Sigmoid colon (tissue), 7 donors: Measurements from ENCODE around the gene MXRA8. TPM values are rescaled to one million over a fixed set of nuclear protein-coding genes. Genes with fewer than 3 reads are reported as not detected.
"Not testable (repeated sequence)": the region's sequence is repeated elsewhere in the genome, so short reads cannot be mapped to it uniquely, and the experiment has no call there.

Experiments used
- DNase-seq: peaks from one replicate; pipeline ENCODE4 v3.0.0-alpha.2; 2019
- H3K27ac ChIP-seq, 4 donors: fragments of 200-600 bp; sonication (generic); one replicate each; pipeline ENCODE4 v1.5.1; 2016 to 2019; ENCODE audit warnings: mild to moderate bottlenecking in 1 of 4
- H3K27me3 ChIP-seq, 3 donors: fragments of 200-600 bp; sonication (generic); one replicate each; pipeline ENCODE4 v1.5.1; 2019; ENCODE audit warnings: mild to moderate bottlenecking in 1 of 3
- H3K36me3 ChIP-seq, 4 donors: fragments of 200-600 bp; sonication (generic); one replicate each; pipeline ENCODE4 v1.5.1; 2016 to 2019
- H3K4me1 ChIP-seq, 4 donors: fragments of 200-600 bp; sonication (generic); one replicate each; pipeline ENCODE4 v1.5.1; 2017 to 2019
- H3K4me3 ChIP-seq, 4 donors: fragments of 200-600 bp; sonication (generic); one replicate each; pipeline ENCODE4 v1.5.1; 2017 to 2019; ENCODE audit warnings: mild to moderate bottlenecking in 2 of 4, moderate library complexity in 1 of 4
- H3K9me3 ChIP-seq, 4 donors: fragments of 200-600 bp in 3 of 4; sonication (generic) in 3 of 4; one replicate each; pipeline versions ENCODE4 v1.5.1 to v1.6.1; 2013 to 2019
- EP300 ChIP-seq, 4 donors: sonication (generic); formaldehyde crosslinking; IDR thresholded peaks; one replicate each; pipeline ENCODE4 v1.6.1; 2017; ENCODE audit warnings: antibody characterized with exemption in 4 of 4
- POLR2A ChIP-seq, 2 donors: fragments of 450-650 bp; IDR thresholded peaks; one replicate each; pipeline ENCODE4 v1.6.1; 2016; ENCODE audit warnings: antibody characterized with exemption in 2 of 2, mild to moderate bottlenecking in 2 of 2, moderate library complexity in 2 of 2
- POLR2AphosphoS5 ChIP-seq, 4 donors: sonication (generic); formaldehyde crosslinking; IDR thresholded peaks; one replicate each; pipeline ENCODE4 v1.6.1; 2017; ENCODE audit warnings: antibody characterized with exemption in 4 of 4
- WGBS, 2 donors: extraction: QIAGEN DNeasy Blood & Tissue Kit; methylation state at CpG; one replicate each; pipeline ENCODE4 v1.1.7; 2013; 5-methylcytosine and 5-hydroxymethylcytosine counted together
- intact Hi-C: fragments of 100-400 bp; cut with DNase I; formaldehyde crosslinking; loops from one replicate; pipeline ENCODE4 v1.15.1; 2023
- polyA plus RNA-seq, 3 donors: library from polyadenylated mRNA; stranded (reverse); fragments of 200-250 nt; gene quantifications; one replicate each; pipeline ENCODE4 v1.2.3, GENCODE V29; 2013
- total RNA-seq, 4 donors: library from RNA; depleted of rRNA; stranded (reverse); fragments of >200 nt; gene quantifications; one replicate each; pipeline ENCODE4 v1.1.0, GENCODE V29; 2016
- TF ChIP-seq, protein P1 (sequence below), 4 experiments: fragments of 450-650 bp in 3 of 4; fragments of 200-600 bp in 1 of 4; IDR thresholded peaks; one replicate each; pipeline ENCODE4 v1.5.1; 2016 to 2019; ENCODE audit warnings: antibody characterized with exemption in 4 of 4, mild to moderate bottlenecking in 3 of 4, moderate library complexity in 2 of 4
- donor health status: healthy with polysubstance abuse.
- donor health status: Bipolar disorder and iron deficiency.
- donor health status: healthy.

The MXRA8 gene
- total and polyA plus RNA-seq, 7 donors = 2.8 to 234 (median 78.8) TPM

DNA sequence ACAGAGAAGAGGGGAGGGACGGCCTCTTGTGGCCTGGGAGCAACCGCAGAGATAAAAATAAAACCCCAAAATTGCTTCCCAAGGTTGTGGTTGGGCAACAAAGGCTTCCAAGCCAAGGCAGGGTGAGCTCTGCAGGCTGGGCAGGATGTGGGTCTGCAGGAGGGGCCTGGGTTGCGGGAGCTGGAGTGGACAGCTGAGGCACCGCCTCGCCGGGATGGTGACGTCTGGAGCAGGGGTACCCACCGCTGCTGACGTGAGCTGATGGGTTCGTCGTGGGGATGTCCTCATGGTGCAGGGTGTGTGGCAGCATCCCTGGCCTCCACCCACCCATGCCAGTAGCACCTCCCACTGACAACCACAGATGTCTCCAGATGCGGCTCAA, 13.0 kb upstream of the MXRA8 start:
- intact Hi-C loops = no loop called here
- 38 to 69% methylated on average over 12 of the region's 12 CpGs for WGBS, 2 donors
- TF ChIP-seq POLR2AphosphoS5 (IDR thresholded peaks at IDR 0.05) (no peak), EP300 (IDR thresholded peaks at IDR 0.05) (no peak), POLR2A (IDR thresholded peaks at IDR 0.05) (no peak)
- TF ChIP-seq, protein P1, sequence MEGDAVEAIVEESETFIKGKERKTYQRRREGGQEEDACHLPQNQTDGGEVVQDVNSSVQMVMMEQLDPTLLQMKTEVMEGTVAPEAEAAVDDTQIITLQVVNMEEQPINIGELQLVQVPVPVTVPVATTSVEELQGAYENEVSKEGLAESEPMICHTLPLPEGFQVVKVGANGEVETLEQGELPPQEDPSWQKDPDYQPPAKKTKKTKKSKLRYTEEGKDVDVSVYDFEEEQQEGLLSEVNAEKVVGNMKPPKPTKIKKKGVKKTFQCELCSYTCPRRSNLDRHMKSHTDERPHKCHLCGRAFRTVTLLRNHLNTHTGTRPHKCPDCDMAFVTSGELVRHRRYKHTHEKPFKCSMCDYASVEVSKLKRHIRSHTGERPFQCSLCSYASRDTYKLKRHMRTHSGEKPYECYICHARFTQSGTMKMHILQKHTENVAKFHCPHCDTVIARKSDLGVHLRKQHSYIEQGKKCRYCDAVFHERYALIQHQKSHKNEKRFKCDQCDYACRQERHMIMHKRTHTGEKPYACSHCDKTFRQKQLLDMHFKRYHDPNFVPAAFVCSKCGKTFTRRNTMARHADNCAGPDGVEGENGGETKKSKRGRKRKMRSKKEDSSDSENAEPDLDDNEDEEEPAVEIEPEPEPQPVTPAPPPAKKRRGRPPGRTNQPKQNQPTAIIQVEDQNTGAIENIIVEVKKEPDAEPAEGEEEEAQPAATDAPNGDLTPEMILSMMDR (IDR thresholded peaks at IDR 0.05) = no peak
- no peaks in the 10 kb centered on the region for H3K9me3 ChIP-seq
- peaks cover 0 to 15% (median 4%) of the 10 kb centered on the region in 4 donors for H3K36me3 ChIP-seq
- no peak for DNase-seq
- H3K27me3 ChIP-seq = no peaks in the 10 kb centered on the region
- H3K27ac ChIP-seq = no peak overlapping the region
- H3K4me1 ChIP-seq = peaks cover 2 to 41% (median 34%) of the 10 kb centered on the region in 4 donors
- no peak overlapping the region for H3K4me3 ChIP-seq

DNA sequence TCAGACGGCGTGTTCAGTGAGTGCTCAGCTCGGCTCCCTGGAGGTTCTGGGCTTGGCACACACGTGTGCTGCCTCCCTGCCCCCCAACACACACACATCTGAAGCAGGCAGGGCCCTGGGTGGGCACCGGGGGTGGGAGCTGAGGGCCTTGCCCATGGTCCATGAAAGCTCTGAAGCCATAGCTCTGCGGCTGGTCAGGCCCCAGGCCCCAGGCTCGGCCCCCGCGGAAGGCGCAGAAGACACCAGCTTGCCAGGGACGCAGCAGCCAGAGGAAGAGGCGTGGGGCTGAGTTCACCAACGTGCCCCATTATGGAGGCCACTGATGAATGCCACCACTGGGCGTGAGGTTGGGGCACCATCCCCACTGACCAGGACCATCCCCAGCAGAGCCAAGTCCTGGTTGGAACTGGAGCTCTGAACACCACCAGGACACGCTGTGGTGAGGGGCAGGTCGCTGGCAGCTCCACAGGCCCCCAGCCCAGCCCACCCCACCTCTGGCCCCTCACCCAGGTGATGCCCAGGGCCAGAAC, 12.5 kb upstream of the MXRA8 start:
- no peak for DNase-seq
- Histone ChIP-seq H3K4me3 (no peak overlapping the region), H3K36me3 (peaks cover 0 to 15% (median 4%) of the 10 kb centered on the region in 4 donors), H3K9me3 (no peaks in the 10 kb centered on the region), H3K4me1 (peaks cover 2 to 36% (median 31%) of the 10 kb centered on the region in 4 donors), H3K27me3 (no peaks in the 10 kb centered on the region), H3K27ac (no peak overlapping the region)
- 82 to 86% methylated on average over 16 of the region's 16 CpGs for WGBS, 2 donors
- intact Hi-C loops = no loop called here
- TF ChIP-seq POLR2AphosphoS5 (IDR thresholded peaks at IDR 0.05) (no peak), EP300 (IDR thresholded peaks at IDR 0.05) (no peak), POLR2A (IDR thresholded peaks at IDR 0.05) (no peak)
- TF ChIP-seq, protein P1 (IDR thresholded peaks at IDR 0.05) = no peak

DNA sequence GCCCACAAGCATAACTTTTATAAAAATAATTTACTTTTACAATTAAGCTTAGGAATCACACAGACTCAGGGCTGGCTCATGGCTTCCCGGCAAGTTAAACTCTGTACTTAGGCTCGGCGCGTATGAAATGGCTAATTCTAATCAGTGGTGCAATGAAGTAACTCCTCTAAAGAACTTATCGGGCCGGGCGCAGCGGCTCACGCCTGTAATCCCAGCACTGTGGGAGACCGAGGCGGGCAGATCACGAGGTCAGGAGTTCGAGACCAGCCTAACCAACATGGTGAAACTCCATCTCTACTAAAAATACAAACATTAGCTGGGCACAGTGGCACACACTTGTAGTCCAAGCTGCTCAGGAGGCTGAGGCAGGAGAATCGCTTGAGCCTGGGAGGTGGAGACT, 11.7 kb upstream of the MXRA8 start:
- H3K27ac ChIP-seq, H3K4me3 ChIP-seq, H3K9me3 ChIP-seq, H3K27me3 ChIP-seq, DNase-seq, intact Hi-C loops: not testable (repeated sequence)
- peaks cover 0 to 15% (median 4%) of the 10 kb centered on the region in 4 donors for H3K36me3 ChIP-seq
- WGBS, 2 donors = 92 to 94% methylated on average over 14 of the region's 14 CpGs
- peaks cover 2 to 33% (median 28%) of the 10 kb centered on the region in 4 donors for H3K4me1 ChIP-seq

DNA sequence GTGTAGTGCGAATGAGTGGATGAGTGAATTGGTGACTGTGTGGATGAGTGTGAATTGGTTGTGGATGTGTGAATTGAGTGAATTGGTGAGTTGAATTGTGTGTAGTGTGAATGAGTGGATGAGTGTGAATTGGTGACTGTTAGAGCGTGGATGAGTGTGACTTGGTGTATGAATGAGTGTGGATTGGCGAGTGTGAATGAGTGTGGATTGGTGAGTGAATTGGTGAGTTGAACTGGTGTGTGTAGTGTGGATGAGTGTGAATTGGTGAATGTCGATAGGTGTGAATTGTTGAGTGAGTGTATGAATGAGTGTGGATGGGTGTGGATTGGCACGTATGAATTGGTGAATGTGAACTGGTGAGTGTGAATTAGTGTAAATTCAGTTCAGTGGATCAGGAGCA, 9.0 kb upstream of the MXRA8 start:
- Histone ChIP-seq H3K36me3 (no peaks in the 10 kb centered on the region), H3K4me1 (peaks cover 0 to 14% (median 11%) of the 10 kb centered on the region in 4 donors), H3K4me3 (no peak overlapping the region), H3K27ac (no peak overlapping the region), H3K9me3 (no peaks in the 10 kb centered on the region), H3K27me3 (no peaks in the 10 kb centered on the region)
- DNase-seq = no peak
- TF ChIP-seq POLR2A (IDR thresholded peaks at IDR 0.05) (no peak), POLR2AphosphoS5 (IDR thresholded peaks at IDR 0.05) (no peak), EP300 (IDR thresholded peaks at IDR 0.05) (no peak)
- TF ChIP-seq, protein P1 (IDR thresholded peaks at IDR 0.05) = no peak
- 95 to 97% methylated on average over 5 of the region's 5 CpGs for WGBS, 2 donors
- intact Hi-C loops = no loop called here

DNA sequence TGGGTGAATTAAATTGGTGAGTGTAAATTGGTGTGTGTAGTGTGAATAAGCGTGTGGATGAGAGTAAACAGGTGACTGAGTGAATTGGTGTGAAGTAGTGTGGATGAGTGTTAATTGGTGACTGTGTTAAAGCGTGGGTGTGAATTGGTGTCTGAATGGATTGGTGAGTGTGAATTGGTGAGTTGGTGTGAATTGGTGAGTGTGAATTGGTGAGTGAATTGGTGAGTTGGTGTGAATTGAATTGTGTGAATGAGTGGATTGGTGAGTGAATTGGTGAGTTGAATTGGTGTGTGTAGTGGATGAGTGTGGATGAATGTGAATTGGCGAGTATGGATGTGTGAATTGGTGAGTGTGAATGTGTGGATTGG, 8.3 kb upstream of the MXRA8 start:
- no peak for DNase-seq
- Histone ChIP-seq H3K4me1 (peaks cover 0 to 14% (median 9%) of the 10 kb centered on the region in 4 donors), H3K27ac (no peak overlapping the region), H3K27me3 (no peaks in the 10 kb centered on the region), H3K36me3 (no peaks in the 10 kb centered on the region), H3K9me3 (no peaks in the 10 kb centered on the region), H3K4me3 (no peak overlapping the region)
- TF ChIP-seq, protein P1 (IDR thresholded peaks at IDR 0.05) = no peak
- TF ChIP-seq EP300 (IDR thresholded peaks at IDR 0.05) = no peak
- no peak for TF ChIP-seq POLR2A (IDR thresholded peaks at IDR 0.05)
- TF ChIP-seq POLR2AphosphoS5 (IDR thresholded peaks at IDR 0.05) = no peak
- intact Hi-C loops = no loop called here
- 96 to 99% methylated on average over 3 of the region's 3 CpGs for WGBS, 2 donors
